NCI-H460 (cell line): ENCODE data around the gene LAMTOR5. TPM values are rescaled to one million over a fixed set of nuclear protein-coding genes. Genes with fewer than 3 reads are reported as not detected.
A peak's percentile ranks its signal among the peaks of the same experiment; 100 is the strongest.
"Not testable (repeated sequence)": the region's sequence is repeated elsewhere in the genome, so short reads cannot be mapped to it uniquely, and the experiment has no call there.

Source experiments
- DNase-seq: peaks from one replicate; pipeline ENCODE4 v3.0.0-alpha.2; 2016; ENCODE audit warnings: low read depth; ENCODE audit errors: extremely low read depth
- total RNA-seq: library from RNA; depleted of rRNA; stranded (reverse); fragments of >200 nt; shearing (Covaris generic); gene quantifications from 2 replicates; pipeline ENCODE4 v1.2.3, GENCODE V29; 2014

LAMTOR5 gene
- total RNA-seq, 1 experiment from 2014 or later: 200 TPM

DNA sequence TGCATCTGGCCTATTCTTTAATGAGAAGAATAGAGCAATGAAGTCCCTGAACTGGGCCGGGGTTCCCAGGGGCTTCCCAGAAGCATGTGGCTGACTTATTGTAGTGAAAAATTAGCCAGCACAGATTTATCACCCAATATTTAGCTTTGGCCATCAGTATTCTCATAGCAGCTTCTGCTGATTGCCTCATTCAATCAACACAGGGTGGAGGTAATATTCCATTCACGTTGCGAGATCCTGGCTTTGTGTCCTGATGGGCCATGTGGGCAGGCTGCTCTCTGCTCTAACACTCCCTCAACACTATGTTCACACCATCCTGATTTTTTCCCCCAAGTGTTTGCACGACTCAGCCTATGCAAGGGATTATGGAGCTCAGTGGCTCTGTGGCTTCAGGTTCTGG is 21.5 kb upstream of the LAMTOR5 start:
- DNase-seq: no peak

DNA sequence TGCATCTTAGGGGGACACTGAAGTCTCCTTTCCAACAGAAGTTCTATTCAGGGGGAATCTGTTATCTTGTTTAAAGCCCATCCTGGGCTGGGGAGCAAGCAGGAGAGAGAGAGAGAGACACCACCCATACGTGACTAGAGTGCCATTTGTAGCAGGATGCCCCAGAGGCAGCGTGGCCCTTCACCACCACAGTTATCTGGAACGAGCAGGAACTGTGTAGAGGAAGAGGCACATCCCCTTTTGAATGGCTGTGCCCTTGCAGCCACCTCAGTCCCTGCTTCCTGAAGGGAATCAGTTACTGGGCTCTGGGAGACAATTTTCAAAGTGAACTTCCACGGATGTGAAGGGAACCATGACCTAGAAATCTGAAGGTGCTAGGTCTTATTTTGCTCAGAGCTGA is 19.4 kb upstream of the LAMTOR5 start:
- DNase-seq: no peak

DNA sequence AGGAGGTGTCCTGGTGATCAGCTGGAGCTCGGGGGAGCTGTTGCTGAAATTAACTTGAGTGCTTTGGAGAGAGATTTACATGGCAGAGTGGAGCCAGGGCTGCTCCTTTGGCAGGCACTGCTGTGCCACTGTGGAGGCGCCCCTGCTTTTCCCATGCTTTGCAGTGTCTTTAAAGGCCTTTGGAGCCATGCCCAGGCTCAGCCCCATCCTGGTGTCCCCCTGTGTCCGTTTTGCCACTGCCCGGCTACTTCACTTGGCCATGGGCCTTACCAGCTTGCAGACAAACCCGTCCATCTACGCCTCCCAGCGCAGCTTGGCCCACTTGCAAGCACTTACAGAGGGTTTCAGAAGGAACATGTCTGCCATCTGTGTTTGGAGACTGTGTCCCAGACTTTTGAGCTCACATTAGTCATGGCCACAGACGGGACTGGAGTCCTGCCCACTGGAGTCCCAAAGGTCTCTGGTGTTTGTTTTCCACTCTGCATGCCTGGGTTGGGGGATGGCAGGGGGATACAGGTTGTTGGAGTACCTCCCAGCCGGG is 18.2 kb upstream of the LAMTOR5 start:
- no peak for DNase-seq

DNA sequence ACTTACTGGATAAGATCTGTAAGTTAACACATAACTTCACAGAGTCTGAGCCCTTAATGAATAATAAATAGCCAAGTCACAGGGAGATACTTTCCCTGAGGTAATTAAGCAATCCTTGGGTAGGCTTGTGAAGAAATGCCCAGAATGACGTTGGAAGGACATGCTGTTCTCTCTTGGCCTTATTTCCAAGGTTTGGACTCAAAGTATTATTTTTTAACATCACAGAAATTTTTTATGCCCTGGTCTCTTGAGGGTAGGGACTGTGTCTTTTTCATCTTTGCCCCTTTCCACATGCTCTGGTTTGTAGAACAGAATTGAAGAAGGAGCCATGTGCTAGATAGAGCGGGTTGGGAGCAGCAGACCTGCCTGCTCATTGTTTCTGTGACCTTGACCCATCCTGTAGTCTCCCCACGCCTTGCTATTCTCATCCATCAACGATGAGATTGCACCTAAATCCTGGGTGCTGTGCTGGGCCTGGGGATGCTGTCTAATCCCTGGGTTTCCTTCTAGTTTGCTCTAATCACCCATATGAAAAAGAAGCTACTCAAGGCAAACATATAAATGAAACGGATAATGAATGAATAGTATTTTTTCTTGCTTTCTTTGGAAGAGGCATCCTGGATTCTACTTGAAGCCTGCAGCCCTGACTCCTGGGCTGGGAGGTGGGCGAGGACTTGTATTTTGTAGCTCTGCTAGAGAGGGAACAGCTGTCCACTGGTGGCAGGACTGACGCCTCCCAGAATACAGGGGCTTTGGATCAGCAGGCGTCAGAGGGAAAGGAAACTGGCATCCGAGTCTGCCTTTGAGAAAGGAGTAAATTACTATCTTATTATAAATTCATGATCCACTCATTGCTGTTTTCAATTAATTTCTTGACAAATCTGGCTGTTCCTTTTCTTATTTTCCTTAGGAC is 17.5 kb upstream of the LAMTOR5 start:
- no peak for DNase-seq

DNA sequence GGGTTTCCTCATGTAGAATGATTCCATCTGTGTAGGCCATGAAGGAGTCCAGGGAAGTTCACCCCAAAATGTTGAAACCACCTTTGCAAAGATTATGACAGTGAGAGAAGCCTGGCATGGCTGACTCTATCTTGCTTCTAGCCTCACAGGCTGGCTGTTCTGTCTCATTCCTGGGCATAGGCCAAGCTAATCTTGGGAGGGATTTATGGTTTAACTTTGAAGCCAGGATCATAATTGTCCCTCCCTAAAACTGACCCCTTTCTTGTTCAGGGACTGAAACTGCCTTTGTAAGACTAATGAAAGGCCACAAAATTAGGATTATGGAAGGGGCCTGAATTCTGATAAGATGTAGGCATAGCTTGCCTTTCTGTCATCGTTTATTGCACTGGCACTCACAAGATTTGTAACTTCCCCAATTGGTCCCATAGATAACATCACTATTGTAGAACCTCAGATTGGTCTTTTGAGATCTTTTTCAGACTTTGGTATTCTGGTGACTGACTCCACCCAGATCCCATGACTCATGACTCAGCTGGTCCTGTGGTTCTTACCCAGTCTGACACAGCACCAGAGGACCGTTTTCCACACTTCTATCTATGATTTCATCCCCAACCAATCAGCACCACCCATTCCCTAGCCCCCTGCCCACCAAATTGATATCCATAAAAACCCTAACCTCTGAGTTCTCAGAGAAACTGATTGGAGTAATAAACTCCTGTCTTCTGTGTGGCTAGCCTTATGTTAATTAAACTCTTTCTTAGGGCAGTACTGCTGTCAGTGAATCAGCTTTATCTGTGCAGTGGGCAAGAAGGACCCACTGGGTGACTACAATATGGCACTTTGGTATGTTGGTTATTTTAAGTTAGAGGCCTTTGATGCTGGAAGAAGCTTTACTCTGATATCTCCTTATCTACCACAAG is 13.6 kb upstream of the LAMTOR5 start:
- no peak for DNase-seq

DNA sequence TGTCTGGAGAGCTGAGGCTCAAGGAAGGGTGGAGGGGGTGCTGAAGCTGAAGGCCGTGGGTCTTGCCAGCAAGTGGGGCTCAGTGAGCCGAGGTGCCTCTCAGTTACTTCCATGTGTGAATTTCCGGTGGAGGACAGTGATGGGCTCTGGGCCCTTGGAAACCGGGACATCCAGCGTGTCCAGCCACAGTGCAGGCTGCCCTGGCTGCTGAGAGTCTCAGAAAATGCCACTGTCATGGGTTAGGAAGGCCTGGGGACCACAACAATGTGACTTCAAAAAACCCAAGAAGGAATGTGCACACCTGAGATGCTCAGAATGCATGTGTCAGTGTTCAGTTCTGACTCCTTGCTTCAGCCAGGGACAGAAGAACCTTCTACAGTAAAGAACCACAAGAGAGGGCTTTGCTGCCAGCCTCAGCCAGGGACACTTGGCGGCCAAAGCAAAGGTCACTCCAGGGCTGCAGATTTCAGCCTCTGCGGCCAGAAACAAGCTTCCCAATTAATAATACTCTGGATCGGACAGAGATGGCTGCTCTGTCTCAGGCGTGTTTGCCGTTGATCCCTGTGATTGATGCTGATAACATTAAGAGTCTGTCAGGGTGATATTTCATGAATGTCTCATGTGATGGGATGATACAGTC is 12.6 kb upstream of the LAMTOR5 start:
- DNase-seq: no peak

DNA sequence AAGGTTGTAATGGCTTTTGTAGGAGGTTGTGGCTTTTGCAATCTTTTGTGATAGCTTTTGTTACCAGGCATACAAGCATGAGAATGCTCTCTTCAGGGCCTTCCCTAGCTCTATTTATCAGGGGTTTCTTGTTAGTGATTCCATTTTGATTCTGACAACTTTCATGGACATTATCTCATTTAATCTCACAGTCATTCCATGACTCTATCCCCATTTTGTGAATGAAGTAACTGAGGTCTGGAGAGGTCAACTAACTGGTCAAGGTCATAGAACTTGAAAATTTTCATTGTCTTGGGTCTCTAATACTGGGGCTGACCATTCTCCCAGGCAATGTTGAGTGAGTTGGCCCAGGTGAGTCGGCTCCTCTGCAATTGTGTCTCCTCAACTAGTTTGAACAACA is 11.2 kb upstream of the LAMTOR5 start:
- DNase-seq: no peak

DNA sequence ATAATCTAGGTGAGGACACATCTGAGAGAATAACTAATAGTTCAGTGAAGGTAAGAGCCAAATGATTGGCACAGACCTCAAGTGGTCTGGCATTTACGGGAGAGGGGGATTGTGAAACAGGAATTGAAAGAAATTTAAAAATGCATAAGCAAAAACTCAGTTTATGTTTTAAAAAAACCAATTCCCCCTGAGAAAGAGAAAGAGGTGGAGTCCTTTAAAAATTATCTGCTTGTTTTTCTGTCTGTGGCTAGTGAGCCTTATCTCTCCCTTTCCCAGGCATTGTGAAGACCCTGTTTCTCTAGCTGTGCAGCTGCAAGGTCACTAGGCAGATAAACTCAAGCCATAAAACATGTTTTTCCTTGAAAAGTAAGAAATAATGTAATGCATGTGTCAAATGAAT is 5.6 kb upstream of the LAMTOR5 start:
- not testable (repeated sequence) for DNase-seq

DNA sequence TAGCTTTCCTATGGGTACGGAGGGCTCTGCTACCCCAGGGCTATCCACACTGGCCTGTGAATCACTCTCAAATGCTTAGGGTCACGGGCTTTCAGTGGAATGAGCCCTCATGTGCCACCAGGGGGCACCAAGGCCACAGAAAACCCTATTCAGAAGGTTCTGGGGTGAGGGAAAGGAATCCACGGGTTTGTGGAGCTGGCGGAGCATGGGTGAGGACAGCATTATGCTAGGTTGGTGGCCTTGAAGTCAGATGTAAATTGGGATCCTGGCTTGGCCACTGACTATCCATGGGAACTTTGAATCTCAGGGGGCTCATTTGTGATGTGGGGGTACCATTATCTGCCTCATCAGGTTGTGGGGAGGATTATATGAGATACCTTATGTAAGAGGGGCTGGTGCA is 5.1 kb upstream of the LAMTOR5 start:
- DNase-seq: peak; percentile 76

DNA sequence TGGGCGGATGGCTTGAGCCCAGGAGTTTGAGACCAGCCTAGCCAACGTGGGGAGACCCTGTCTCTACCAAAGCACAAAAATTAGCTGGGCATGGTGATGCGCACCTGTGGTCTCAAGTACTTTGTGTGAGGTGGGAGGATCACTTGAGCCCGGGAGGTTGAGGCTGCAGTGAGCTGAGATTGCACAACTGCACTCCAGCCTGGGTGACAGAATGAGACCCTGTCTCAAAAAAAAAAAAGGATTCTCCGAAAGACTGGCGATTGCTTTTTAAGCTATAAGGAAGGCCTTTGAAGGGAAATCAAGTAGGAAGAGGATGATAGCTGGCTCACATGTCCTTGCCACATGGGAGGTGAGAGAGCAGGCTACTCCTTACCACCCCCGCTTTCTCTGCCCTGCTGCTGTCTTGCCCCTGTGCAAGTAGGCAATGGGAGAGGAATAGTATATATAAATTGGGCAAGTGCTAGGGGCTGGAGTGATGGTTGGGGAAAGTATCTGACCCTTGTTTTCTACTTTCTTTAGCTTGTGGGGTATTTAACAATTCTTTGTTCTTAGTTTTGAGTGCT is 3.8 kb upstream of the LAMTOR5 start:
- DNase-seq: no peak

DNA sequence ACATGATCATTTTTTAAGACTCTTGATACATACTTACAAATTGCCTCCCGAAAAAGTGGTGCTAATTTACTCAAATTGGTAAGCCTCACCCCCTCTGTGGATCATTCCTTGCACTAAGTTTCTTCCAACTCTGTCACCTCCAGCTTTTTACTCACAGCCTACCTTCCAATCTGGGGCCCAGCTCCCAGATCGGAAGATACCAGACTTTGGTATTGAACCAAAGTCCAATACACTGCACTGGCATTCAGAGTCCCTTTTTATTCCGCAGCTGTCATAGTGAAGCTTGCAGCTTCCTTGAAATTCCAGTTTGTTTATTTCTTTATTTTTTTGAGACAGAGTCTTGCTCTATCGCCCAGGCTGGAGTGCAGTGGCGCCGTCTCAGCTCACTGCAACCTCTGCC is 1.8 kb upstream of the LAMTOR5 start:
- no peak for DNase-seq

DNA sequence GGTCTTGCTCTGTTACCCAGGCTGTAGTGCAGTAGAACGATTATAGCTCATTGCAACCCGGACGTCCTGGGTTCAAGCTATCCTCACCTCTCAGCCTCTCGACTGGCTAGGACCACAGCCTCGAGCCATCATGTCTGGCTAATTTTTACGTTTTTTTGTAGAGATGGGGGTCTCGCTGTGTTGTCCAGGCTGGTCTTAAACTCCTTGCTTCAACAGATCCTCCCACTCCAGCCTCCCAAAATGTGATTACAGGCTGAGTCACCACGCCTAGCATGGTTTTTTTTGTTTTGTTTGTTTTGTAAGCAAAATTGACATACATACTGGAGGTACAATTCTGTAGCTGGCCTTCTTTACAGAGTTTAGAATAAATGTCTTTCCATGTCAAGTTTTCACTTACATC is 994 bp upstream of the LAMTOR5 start:
- no peak for DNase-seq

DNA sequence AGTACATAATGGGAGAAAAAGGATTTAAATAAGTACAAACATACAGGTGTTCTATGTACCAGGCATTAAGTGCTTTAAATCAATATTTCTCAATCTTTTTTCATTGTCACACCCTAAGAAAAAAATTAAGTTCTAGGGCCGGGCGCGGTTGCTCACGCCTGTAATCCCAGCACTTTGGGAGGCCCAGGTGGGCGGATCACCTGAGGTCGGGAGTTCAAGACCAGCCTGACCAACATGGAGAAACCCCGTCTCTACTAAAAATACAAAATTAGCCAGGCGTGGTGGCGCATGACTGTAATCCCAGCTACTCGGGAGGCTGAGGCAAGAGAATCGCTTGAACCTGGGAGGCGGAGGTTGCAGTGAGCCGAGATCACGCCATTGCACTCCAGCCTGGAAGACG is 1.1 kb downstream of the LAMTOR5 start:
- DNase-seq: not testable (repeated sequence)

DNA sequence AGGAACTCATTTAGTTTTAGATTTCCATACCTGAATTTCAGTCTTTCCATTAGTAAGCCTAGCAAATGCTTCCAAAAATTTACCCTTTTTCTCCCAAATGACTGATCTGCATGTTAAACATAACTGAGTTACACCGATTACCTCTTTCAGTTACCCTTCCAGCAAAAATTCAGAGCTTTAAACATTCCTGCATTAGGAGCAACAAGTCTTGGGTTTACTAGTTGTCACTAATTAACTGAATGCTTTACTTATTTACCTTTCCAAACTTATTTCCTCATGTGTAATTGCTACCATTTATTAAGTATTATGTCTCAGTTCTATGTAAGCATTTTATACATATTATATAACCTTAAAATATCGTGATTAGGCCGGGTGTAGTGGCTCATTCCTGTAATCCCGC is 3.1 kb downstream of the LAMTOR5 start:
- no peak for DNase-seq

DNA sequence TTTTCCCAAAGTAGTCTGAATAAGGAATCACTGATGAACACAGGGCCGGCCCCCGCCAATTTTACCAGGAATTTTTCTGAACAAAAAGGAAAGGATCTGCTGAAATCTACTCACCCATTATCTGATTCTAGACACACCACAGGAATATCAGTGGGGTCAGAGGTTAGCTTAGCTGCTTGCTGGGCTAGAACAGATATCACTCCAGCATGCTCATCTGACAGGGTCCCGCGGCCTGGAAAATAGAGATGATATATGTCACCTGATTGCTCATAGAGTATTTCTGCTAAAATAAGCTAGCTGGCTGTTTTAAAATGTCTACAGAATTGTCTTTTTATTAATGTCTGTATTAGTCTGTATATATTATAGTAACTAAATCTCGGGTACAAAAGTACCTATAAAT is 3.7 kb downstream of the LAMTOR5 start:
- no peak for DNase-seq

DNA sequence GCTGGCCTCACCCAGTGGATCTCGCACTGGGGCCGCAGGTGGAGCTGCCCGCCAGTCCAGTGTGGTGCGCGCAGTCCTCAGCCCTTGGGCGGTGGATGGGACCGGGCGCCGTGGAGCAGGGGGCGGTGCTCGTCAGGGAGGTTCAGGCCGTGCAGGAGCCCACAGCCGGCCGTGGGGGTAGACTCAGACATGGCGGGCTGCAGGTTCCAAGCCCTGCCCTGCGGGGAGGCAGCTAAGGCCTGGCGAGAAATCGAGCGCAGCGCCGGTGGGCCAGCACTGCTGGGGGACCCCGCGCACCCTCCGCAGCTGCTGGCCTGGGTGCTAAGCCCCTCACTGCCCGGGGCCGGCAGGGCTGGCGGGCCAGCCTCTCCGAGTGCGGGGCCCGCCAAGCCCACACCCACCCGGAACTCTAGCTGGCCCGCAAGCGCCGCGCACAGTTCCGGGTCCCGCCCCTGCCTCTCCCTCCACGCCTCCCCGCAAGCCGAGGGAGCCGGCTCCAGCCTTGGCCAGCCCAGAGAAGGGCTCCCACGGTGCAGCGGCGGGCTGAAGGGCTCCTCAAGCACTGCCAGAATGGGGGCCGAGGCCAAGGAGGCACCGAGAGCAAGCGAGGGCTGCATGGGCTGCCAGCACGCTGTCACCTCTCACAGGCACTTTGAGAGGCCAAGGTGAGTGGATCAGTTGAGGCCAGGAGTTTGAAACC is 11.1 kb downstream of the LAMTOR5 start:
- DNase-seq: not testable (repeated sequence)

DNA sequence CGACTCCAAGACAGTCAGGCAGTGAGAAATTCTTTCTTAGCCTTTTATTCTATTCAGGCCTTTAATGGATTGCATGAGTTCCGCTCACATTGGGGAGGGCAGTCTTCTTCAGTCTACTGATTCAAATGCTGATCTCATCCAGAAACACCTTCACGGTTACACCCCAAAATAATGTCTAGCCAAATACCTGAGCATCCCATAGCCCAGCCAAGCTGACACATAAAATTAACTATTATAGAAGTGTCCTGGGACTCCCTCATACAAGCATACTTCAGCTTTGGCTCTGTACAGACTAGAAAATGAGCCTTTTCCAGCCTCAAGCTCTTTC is 13.0 kb downstream of the LAMTOR5 start:
- DNase-seq: no peak

DNA sequence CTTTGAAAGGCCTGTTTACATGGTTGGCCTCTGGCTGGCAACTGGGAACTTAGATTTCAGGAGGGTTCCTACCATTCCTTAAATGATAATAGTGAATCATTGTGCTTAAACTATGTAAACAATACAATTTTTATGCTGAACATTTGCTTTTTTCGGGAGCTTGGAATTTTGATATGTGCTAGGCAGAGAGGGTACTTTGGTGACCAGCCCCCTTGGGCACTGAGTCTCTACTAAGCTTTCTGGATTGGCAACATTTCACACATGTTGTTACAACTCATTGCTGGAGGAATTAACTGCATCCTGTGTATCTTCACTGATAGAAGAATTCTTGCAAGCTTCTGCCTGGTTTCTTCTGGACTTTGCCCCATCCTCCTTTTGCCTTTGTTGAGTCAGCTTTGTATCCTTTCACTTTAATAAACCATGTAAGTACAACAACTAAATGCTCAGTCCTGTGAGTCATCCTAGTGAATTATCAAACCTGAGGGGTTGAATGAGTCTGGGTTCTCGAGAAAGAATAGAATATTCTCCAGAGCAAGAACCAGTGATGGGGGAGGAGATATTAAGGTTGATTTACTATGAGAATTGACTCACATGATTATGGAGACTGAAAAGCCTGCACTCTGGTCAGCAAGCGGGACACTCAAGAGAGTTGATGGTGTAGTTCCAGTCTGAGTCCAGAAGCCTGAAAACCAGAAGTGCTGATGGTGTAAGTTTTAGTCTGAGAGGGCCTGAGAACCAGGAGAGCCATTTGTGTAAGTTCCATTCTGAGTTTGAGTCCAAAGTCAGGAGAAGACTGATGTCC is 13.6 kb downstream of the LAMTOR5 start:
- DNase-seq: no peak

DNA sequence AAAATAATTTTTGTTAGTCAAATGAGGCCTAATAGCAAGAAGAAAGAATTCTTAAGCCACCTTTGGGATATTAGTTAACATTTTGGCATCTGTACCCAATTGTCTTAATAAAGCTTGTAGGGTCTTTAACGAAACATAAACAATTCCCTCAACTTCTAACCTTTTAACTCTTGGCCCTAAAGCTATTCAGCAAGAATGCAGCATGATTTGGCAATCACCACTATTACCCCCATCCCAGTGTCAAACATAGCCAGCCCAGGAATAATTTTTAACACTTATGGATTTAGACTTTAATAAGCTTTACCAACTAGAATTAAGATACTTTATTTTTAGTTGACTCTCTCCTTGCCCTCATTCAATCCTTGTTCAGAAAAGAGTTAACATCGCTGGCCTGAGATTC is 14.2 kb downstream of the LAMTOR5 start:
- no peak for DNase-seq
